Measurements from ENCODE around the gene LAMP1.

Gene LAMP1

DNA sequence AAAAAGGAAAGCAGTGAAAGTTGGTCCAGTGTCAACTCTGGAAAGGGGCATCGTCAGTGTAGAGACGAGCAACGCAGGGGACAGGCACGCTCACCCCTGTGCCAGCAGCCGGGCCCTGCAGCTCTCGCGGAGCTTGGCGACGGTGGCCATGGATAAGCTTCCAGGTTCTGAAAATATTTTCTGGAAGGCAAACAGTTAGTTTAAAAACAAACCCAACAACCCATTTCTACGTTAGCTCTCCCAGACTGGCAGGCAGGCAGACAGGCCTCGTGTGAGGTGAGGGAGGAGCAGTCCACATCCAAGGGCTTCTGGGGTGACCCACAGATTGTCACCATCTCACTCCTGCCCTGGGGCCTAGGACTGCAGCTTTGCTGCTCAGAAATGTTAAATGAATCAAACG lies 27.4 kb downstream of the LAMP1 start:
- in situ Hi-C loops (cut with MboI; ENCODE audit: low pct_unique_long_range_greater_than_20kb, low sequenced_read_pairs, unreplicated experiment) = no loop called here
- TF ChIP-seq, protein P1, sequence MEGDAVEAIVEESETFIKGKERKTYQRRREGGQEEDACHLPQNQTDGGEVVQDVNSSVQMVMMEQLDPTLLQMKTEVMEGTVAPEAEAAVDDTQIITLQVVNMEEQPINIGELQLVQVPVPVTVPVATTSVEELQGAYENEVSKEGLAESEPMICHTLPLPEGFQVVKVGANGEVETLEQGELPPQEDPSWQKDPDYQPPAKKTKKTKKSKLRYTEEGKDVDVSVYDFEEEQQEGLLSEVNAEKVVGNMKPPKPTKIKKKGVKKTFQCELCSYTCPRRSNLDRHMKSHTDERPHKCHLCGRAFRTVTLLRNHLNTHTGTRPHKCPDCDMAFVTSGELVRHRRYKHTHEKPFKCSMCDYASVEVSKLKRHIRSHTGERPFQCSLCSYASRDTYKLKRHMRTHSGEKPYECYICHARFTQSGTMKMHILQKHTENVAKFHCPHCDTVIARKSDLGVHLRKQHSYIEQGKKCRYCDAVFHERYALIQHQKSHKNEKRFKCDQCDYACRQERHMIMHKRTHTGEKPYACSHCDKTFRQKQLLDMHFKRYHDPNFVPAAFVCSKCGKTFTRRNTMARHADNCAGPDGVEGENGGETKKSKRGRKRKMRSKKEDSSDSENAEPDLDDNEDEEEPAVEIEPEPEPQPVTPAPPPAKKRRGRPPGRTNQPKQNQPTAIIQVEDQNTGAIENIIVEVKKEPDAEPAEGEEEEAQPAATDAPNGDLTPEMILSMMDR (IDR thresholded peaks at IDR 0.05; ENCODE audit: extremely low read depth, insufficient read depth, missing control alignments) = no peak
- no peak for DNase-seq (ENCODE audit: low spot score)

DNA sequence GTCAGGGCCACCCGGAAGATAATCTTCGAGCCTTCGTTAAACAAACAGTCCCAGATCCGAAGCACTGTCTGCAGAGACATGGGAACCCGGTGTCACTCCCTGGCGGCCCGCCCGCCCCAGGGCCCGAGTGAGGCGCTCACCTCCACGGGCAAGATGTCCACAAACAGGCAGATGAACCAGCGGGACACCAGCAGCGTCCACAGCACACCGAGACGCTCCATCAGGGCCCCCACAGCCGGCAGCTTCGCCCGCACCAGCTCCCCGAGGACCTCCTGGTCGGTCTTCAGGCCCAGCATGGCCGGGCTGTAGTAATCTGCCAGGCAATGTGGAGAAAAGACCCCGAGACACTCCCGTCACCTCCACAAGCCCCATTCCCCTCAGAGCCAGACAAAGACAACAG lies 28.7 kb downstream of the LAMP1 start:
- DNase-seq (ENCODE audit: low spot score) = no peak
- TF ChIP-seq, protein P1 (IDR thresholded peaks at IDR 0.05; ENCODE audit: extremely low read depth, insufficient read depth, missing control alignments) = no peak
- in situ Hi-C loops (cut with MboI; ENCODE audit: low pct_unique_long_range_greater_than_20kb, low sequenced_read_pairs, unreplicated experiment) = no loop called here

DNA sequence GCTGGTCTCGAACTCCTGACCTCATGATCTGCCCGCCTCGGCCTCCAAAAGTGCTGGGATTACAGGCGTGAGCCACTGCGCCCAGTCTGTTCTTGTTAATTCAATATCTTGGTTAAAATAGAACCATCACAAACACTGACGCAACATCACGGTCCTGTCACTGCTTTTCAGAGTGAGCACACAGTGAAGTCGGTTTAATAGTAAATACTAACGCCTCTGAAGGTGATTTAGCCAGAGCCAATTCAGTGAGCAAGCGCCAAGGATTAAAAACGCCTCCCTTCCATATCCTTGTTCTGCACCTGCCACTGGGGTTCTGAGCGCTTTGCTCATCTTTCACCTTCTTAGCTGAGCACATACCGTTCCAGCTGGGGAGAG lies 30.3 kb downstream of the LAMP1 start:
- TF ChIP-seq, protein P1 (IDR thresholded peaks at IDR 0.05; ENCODE audit: extremely low read depth, insufficient read depth, missing control alignments) = no peak
- in situ Hi-C loops (cut with MboI; ENCODE audit: low pct_unique_long_range_greater_than_20kb, low sequenced_read_pairs, unreplicated experiment) = no loop called here
- no peak for DNase-seq (ENCODE audit: low spot score)

DNA sequence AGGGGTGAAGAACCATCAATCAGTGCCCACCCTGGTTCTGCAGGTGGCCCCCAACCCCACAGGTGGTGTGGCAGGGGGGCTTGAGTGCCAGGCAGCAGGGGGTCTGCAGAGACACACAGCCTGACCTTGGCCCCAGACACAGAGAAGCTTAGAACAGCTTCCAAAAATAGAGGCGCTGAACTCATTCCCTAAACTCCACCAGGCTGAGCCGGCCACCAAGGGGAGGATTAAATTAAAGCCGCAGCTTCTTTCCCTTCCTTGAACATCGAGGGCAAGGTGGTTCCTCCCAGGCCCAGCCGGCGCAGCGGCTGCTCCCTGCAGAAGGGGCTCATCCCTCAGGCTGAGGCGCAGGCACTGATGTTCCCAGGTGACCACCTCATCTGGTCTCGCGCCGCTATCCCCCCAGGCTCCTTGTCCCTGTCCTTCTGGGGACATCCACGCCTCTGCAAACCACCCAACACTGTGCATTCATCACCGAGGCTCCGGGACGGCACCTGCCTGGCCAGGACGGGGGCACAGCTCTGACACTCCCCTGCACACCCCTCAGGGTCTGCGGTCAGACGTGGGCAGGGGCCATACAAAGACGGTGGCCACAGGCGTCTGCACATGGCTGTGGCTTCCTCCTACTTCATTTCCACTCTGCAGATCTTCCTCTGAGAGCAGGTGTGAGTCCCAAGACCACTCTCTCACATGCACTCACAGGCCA lies 30.9 kb downstream of the LAMP1 start:
- DNase-seq (ENCODE audit: low spot score) = no peak
- in situ Hi-C loops (cut with MboI; ENCODE audit: low pct_unique_long_range_greater_than_20kb, low sequenced_read_pairs, unreplicated experiment) = no loop called here
- TF ChIP-seq, protein P1 (IDR thresholded peaks at IDR 0.05; ENCODE audit: extremely low read depth, insufficient read depth, missing control alignments) = no peak

DNA sequence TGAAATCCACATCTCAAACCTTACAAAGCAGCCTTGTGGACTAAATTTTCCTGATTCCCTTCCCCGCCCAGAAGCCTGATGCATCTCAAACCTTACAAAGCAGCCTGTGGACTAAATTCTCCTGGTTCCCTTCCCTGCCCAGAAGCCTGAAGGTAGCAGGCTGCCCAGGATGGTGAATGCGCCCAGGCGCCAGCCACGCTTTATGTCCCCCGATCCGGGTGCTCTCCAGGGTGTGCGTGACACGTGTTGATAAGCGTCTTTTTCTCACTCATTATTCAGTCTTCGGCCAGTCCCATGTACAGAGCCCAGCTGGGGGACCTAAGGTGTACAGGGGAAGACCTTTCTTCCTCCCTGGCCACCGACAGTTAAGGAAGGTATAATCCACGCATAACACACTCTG lies 31.8 kb downstream of the LAMP1 start:
- in situ Hi-C loops (cut with MboI; ENCODE audit: low pct_unique_long_range_greater_than_20kb, low sequenced_read_pairs, unreplicated experiment) = no loop called here
- DNase-seq (ENCODE audit: low spot score) = no peak
- TF ChIP-seq, protein P1 (IDR thresholded peaks at IDR 0.05; ENCODE audit: extremely low read depth, insufficient read depth, missing control alignments) = no peak

DNA sequence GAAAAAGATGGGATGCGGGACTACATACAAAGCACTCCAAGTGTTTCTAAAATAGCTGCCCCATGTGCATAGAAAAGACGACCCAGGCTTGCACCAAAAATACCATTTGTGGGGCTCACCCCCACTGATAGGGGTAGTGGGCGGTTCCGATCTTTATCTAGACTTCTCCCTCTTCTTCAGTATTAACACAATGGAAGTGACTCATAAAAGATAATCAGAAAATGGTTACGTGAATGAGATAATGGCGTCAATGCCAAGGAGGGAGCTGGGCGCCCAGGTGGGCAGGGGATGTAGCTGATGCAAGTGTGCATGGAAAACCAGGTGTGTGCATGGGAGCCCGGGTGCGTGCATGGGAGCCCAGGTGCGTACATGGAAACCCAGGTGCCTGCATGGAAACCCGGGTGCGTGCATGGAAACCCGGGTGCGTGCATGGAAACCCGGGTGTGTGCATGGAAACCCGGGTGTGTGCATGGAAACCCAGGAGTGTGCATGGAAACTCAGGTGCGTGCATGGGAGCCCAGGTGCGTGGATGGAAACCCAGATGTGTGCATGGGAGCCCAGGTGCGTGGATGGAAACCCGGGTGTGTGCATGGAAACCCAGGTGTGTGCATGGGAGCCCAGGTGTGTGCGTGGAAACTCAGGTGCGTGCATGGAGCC lies 32.7 kb downstream of the LAMP1 start:
- in situ Hi-C loops (cut with MboI; ENCODE audit: low pct_unique_long_range_greater_than_20kb, low sequenced_read_pairs, unreplicated experiment) = no loop called here
- no peak for DNase-seq (ENCODE audit: low spot score)
- TF ChIP-seq, protein P1 (IDR thresholded peaks at IDR 0.05; ENCODE audit: extremely low read depth, insufficient read depth, missing control alignments) = no peak

Measured in GM13977 (cell line).